CD4-positive, alpha-beta T cell treated with Interleukin-10 for 1 hour (primary cell): ENCODE results near the gene TECPR1.

Experiments used
- DNase-seq: peaks from one replicate; pipeline ENCODE4 v3.0.0-alpha.2; 2020

Gene TECPR1

DNA sequence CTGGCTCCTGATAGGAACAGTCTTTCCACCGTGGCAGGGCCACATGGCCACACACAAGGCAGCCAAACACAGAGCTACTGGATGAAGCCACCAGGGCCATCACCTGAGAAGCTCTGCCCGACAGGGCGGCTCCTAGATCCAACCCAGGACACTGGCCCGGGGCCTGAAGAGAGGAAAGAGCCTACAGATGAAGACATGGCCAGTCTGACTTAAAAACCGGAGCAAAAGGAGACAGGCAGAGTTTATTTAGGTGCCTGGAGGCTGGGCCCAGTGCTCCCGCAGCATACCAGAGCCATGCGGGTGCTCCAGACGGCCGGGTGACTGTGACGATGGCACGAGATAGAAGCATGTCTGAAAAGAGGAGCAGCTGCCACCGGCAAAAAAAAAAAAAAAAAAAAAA is 3.9 kb downstream of the TECPR1 start:
- no peak for DNase-seq

GRCh38 chr7:98244871-98245270 is 7.2 kb downstream of the TECPR1 start:
- DNase-seq, result no peak

GRCh38 chr7:98242934-98243333 is 9.1 kb downstream of the TECPR1 start:
- no peak for DNase-seq

GRCh38 chr7:98242342-98242741 is 9.7 kb downstream of the TECPR1 start:
- DNase-seq, result no peak

GRCh38 chr7:98241674-98242241 is 10.3 kb downstream of the TECPR1 start:
- no peak for DNase-seq

DNA sequence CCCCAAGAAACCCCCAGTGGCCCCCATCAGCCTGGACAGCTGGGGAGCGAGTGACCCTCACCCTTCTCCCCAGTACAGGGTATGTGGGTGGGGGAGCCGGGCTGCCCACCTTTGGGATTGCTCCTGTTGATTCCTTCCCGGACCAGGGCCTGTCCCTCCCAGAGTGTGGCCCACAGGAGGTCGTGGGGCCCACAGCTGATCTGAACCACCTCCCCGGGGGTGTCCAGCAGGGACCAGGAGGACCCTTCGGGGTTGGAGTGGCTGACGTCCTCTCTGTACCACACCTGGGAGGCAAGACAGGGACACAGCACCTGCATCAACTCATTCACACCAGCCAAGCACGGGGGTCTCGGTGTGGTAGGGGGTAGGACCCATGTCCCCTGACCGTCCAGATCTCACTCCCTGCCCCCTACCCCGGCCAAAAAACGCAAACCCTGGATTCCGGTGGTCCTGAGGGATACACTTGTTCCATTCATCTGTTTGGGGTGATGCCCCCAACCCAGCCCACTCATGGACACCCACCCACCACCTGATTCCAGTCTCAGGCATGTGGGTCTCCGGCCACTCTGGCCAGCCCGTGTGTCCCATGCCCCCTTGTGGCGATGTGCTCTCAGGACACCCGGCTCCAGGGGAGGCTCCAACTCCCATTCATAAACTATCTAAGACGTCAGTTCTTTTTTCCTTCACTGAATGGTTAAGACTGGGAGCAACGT is 10.9 kb downstream of the TECPR1 start:
- peak; percentile 26 for DNase-seq

DNA sequence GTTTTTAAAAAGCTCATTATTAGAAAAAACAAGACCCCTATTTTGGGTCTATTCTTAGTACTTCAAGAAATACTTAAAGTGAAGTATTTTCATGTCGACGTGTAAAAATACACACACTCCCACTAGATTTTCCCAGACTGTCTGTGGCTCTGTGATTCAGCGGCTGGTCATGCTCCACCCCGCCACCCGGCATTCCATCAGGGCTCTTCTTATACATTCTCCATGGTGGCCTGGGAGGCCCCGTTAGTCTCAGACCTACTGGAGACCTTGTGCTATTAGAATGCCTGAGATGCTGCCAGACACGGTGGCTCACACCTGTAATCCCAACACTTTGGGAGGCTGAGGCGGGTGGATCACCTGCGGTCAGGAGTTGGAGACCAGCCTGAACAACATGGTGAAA is 13.1 kb downstream of the TECPR1 start:
- no peak for DNase-seq

- DNase-seq, result no peak
Measured at GRCh38 chr7:98238076-98238475, 14.0 kb downstream of the TECPR1 start.

DNA sequence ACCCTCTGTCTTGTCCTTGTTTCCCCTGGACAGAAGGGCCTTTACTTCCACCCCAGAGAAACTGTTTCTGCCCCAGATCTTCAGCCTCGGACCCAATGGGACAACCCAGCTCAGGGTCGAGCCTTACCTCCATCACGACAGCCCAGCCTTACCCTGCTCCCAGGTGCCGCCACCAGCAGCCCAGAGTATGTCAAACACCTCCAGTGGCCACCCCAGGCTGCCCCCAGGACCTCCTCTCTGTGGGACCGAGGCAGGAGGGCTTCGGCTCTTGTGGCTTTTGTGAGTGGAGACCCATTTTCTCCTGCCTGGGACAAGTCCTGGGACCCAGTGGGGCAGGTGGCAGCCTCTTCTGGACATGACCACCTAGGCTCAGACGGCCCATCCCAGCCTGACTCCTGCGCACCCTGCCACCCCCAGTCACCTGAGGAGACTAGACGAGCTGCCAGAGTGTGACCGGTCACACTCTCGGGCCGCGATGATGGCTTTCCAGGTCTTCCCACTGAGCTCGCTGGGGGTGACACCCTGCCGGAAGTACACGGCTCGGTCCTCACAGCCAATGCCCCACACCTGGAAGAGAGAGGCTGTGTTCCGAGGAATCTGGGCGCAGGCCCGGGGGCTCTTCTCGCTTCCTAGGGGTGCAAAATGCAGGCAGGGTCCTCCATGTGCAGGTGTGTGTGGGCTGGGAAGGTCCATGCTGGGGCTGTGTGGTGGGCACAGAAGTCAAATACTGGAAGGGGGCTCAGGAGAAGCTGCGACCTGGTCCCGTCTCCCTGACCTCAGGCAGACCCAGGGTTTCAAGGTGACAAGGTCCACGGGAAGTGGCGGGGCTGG is 15.5 kb downstream of the TECPR1 start:
- DNase-seq, result no peak

GRCh38 chr7:98235901-98236300 is 16.1 kb downstream of the TECPR1 start:
- no peak for DNase-seq

DNA sequence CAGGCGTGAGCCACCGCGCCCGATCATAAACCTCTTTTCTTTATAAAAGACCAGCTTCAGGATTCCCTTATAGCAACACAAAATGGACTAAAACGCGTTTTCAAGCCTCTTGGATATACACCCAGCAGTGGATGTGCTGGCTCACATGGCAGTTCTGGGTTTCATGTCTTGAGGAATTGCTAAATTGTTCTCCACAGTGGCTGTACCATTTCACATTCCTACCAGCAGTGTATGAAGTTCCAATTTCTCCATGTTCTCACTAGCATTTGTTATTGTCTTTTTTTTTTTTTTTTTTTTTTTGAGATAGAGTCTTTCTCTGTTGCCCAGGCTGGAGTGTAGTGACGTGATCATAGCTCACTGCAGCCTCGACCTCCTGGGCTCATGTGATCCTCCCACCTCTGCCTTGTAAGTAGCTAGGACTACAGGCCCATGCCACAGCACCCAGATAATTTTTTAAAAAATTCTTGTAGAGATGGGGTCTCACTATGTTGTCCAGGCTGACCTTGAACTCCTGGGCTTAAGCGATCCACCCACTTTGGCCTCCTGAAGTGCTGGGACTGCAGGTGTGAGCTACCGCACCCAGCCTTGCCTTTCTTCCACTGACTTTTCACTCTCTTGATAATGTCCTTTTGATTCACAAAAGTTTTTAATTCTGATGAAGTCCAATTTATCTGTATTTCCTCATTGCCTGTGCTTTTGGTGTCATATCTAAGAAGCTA is 17.4 kb downstream of the TECPR1 start:
- DNase-seq, result no peak

DNA sequence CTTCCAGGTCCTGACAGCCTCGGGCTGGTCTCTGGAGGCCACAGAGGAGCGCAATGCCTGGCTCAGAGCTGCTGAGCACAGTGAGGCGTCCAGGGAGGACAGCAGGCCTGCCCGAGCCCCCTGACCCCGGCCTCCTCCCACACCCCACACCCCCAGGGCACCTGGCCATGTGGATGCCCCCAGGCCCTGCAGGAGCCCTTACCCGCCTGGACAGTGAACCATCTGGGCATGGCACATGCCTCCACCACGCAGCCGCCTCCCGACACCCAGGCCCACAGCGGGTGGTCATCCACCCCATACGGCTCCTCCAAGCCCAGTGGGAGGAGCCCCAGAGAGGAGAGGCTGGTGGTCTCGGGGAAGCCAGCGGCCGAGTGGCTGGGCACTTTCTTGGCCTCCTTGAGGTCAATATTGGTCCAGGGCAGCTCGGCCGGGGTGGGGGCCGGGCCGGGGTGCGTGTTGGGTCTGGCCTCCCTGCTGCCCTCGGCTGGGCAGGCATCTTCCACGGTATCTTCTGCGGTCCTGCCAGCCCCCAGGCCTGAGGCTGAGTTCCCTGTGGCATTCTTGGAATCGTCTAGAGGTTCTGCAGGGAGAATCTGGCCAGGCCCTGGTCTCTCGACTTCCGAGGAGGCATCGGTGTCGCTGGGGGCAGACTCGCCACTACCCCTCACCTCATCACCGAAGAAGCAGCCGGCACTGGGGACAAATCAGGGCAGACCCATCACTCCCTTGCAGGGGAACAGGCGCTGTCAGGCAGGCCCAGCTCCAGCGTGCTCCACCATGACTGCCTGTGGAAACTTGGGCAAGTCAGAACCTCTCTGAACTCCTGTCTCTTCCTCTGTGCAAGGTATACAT is 18.6 kb downstream of the TECPR1 start:
- no peak for DNase-seq

DNA sequence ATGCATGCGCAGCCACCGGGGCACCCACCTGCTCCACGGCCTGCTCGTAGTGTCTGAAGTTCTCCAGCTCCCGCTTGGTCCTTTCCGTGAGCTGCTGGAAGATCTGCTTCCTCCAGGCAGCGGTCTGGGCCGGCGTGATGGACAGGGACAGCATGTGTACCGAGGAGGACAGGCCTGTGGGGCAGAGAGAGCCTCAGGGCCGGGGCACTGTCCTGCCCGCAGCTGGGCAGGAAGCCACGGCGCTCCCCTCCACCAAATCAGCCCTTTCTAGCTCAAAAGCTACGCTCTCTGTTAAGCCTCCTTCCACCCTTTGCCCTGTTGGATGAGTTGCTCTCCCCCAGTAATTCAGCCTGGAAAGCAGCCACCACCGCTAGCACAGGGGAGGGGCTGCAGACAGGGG is 19.2 kb downstream of the TECPR1 start:
- DNase-seq, result no peak

GRCh38 chr7:98232263-98232585 is 19.8 kb downstream of the TECPR1 start:
- DNase-seq, result no peak

DNA sequence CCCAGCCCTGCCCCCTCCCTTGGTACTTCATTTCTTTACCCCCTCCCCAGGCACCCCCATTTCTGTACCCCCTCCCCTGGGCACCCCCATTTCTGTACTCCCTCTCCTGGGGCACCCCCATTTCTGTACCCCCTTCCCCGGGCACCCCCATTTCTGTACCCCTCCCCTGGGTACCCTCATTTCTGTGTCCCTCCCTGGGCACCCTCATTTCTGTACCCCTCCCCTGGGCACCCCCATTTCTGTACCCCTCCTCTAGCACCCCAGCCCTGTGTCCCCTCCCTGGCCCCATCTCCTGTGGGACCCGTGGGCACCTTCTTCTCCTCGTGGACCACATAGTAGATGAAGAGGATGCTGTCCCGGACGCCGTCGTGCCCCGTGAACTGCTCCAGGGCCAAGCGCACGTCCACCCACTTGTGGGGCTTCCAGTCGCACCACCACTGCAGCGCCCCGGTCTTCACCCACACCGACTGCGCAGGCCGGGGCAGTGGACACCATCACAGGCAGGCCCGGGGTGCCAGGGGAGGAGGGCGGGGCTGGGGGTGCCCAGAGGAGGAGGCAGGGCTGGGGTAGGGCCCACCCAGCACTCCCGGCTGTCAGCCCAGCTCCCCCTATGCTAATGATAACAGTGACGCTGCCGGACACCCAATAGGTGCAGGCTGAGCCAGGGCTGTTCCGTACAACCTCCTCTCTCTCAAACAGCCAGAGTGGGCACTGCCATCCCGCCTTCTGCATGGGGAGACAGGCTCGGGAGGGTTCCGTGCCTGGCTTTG is 20.4 kb downstream of the TECPR1 start:
- DNase-seq, result no peak

DNA sequence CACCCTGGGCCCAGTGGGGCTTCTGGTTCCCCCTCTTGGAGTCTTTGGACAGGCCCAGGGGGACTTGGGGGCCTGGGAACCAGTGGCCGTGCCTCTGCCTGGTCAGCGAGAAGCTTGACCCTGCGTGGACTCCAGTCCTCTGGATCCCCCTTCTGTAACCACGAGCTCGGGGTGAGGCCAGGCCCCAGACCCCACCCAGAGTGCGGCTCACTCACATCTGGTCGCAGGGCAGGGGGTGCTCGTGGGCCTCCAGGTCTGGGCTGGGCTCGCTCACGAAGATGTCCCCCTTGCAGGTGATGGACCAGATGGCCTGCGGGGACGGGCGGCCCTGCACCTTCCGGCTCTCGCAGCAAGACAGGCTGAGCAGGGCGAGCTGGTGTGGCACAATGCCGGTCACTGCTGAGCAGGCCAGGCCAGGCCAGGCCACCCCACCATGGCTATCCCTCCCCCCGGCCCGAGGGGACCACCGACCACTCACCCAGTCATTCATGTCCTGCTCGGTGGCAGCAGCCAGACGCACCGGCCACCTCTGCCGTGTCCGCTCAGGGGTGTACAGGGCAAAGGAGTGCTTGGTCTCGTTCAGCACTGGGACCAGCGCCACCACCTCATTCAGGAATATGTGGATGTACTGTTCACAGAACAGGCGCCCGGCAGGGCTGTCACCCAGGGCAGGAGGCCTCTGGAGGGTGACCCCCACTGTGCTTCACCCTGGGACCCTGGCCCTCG is 21.1 kb downstream of the TECPR1 start:
- no peak for DNase-seq

GRCh38 chr7:98229991-98230745 is 21.9 kb downstream of the TECPR1 start:
- no peak for DNase-seq

DNA sequence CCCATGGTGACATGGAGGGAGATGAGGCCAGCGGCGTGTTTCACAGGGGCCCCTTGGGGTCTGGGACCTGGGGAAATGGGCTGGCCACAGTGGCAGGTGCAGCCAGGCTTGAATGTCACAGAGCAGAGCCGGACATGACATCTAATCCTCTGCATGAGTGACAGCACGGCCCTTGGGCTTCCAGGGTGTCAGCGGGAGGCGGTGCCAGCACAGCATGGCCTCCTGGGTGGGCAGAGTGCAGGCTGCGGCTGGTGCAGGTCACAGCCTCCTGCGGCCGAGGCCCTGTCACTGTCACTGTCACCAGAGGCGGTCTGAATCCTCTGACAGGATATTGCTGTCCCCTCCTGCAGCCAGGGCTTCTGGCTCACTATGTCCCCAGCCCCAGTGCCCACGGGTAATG is 22.6 kb downstream of the TECPR1 start:
- DNase-seq, result no peak

GRCh38 chr7:98228801-98229200 is 23.2 kb downstream of the TECPR1 start:
- DNase-seq, result no peak

DNA sequence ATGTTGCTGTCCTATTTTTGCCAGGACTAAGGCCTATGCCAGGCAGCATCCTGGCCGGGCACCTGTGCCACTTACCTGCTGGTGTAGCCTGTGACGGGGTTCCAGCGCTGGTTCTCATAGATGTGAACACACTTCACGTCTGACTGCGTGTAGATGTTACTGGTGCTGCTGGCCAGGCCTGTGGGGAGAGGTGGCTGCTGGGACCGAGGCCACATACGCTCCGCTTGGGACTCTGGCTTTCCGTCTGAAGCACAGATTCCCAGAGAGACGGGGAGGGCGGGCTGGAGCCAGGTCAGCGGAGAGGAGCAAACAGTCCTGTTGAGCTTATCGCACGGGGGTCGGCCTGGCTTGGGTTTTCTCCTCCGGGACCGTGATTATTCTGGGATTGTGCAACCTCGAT is 24.1 kb downstream of the TECPR1 start:
- DNase-seq, result no peak
